IPS-11a (cell line): ENCODE results near the gene KNOP1.

Experiments used
- H3K4me3 ChIP-seq: one replicate; pipeline ENCODE4 v1.5.1; 2013; ENCODE audit warnings: low read depth, low read length, control low read depth

The KNOP1 gene

GRCh38 chr16:19717741-19718623 is at the start of gene KNOP1, which contains the start of gene IQCK:
TSS of gene KNOP1 (minus strand) at chr16:19718227. CDS start at chr16:19715035, 3,192 bp downstream.
TSS of gene IQCK (plus strand) at chr16:19718271. CDS start at chr16:19718307, 36 bp downstream.
- H3K4me3 ChIP-seq = peak within 1 kb of the TSS; percentile 95

GRCh38 chr16:19767497-19767896 is 49.5 kb upstream of the KNOP1 start:
- H3K4me3 ChIP-seq = no peak overlapping the region

GRCh38 chr16:19766988-19767387 is 49.0 kb upstream of the KNOP1 start:
- no peak overlapping the region for H3K4me3 ChIP-seq

- no peak overlapping the region for H3K4me3 ChIP-seq
Measured at GRCh38 chr16:19766554-19766884, 48.5 kb upstream of the KNOP1 start.

GRCh38 chr16:19765860-19766553 is 48.0 kb upstream of the KNOP1 start:
- H3K4me3 ChIP-seq = no peak overlapping the region

GRCh38 chr16:19760356-19761060 is 42.5 kb upstream of the KNOP1 start:
- H3K4me3 ChIP-seq = no peak overlapping the region

- H3K4me3 ChIP-seq = no peak overlapping the region
Measured at GRCh38 chr16:19757762-19758595, 40.0 kb upstream of the KNOP1 start.

- no peak overlapping the region for H3K4me3 ChIP-seq
Measured at GRCh38 chr16:19757026-19757425, 39.0 kb upstream of the KNOP1 start.

- H3K4me3 ChIP-seq = no peak overlapping the region
Measured at GRCh38 chr16:19755268-19755667, 37.2 kb upstream of the KNOP1 start.

- H3K4me3 ChIP-seq = no peak overlapping the region
Measured at GRCh38 chr16:19754644-19755036, 36.6 kb upstream of the KNOP1 start.

GRCh38 chr16:19753815-19754643 is 36.0 kb upstream of the KNOP1 start:
- no peak overlapping the region for H3K4me3 ChIP-seq

GRCh38 chr16:19751478-19752385 is 33.7 kb upstream of the KNOP1 start:
- H3K4me3 ChIP-seq = no peak overlapping the region

- no peak overlapping the region for H3K4me3 ChIP-seq
Measured at GRCh38 chr16:19749571-19750080, 31.6 kb upstream of the KNOP1 start.

- no peak overlapping the region for H3K4me3 ChIP-seq
Measured at GRCh38 chr16:19748389-19749168, 30.6 kb upstream of the KNOP1 start.

- no peak overlapping the region for H3K4me3 ChIP-seq
Measured at GRCh38 chr16:19746561-19746960, 28.5 kb upstream of the KNOP1 start.

GRCh38 chr16:19745286-19746010 is 27.4 kb upstream of the KNOP1 start:
- H3K4me3 ChIP-seq = no peak overlapping the region

- H3K4me3 ChIP-seq = no peak overlapping the region
Measured at GRCh38 chr16:19744670-19745069, 26.6 kb upstream of the KNOP1 start.
